ENCODE measurements around the gene VOPP1.

The VOPP1 gene

DNA sequence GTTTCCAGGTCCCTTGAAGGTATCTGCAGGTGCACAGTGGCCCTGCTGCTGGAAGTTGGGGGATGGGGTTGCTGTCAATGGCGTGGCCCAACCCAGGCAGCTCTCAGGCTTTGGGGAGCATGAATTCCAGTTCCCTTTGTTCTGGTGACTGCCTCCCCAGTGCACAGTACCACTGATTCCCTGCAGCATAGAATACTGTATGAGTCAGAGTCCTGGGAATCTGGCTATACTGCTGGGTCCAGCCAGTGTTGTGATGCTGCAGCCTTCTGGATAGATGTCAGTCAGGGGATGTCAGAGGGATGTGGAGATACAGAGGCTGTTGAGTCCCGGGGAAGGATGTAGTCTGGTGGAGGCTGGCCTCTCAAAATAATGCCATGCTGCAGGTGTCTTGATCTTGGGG, 107.9 kb downstream of the VOPP1 start:
- Histone ChIP-seq H2AFZ (ENCODE audit: low read depth, low read length, severe bottlenecking) (no peak overlapping the region), H3F3A (ENCODE audit: insufficient read depth) (no peaks in the 10 kb centered on the region), H3K27me3 (ENCODE audit: low read length) (no peaks in the 10 kb centered on the region), H3K4me2 (ENCODE audit: low read depth, low read length, poor library complexity, severe bottlenecking) (no peak overlapping the region), H3K27ac (ENCODE audit: low read depth, low read length) (no peak overlapping the region), H3K9me3 (ENCODE audit: insufficient read depth, low read length) (no peaks in the 10 kb centered on the region), H3K36me3 (ENCODE audit: low read length) (peaks cover 13% of the 10 kb centered on the region), H4K20me1 (ENCODE audit: low read depth, low read length) (no peaks in the 10 kb centered on the region), H3K9me2 (replicated peaks; ENCODE audit: insufficient read depth, low read length) (no peaks in the 10 kb centered on the region), H3K9ac (ENCODE audit: low read length) (no peak overlapping the region), H3K79me2 (ENCODE audit: insufficient read depth, low read length) (no peaks in the 10 kb centered on the region), H3K4me3 (ENCODE audit: insufficient read depth, low read length, poor library complexity, severe bottlenecking) (no peak overlapping the region)
- TF ChIP-seq, protein P1, sequence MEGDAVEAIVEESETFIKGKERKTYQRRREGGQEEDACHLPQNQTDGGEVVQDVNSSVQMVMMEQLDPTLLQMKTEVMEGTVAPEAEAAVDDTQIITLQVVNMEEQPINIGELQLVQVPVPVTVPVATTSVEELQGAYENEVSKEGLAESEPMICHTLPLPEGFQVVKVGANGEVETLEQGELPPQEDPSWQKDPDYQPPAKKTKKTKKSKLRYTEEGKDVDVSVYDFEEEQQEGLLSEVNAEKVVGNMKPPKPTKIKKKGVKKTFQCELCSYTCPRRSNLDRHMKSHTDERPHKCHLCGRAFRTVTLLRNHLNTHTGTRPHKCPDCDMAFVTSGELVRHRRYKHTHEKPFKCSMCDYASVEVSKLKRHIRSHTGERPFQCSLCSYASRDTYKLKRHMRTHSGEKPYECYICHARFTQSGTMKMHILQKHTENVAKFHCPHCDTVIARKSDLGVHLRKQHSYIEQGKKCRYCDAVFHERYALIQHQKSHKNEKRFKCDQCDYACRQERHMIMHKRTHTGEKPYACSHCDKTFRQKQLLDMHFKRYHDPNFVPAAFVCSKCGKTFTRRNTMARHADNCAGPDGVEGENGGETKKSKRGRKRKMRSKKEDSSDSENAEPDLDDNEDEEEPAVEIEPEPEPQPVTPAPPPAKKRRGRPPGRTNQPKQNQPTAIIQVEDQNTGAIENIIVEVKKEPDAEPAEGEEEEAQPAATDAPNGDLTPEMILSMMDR (IDR thresholded peaks at IDR 0.05; ENCODE audit: insufficient read depth, low read length, poor library complexity, severe bottlenecking) = no peak

DNA sequence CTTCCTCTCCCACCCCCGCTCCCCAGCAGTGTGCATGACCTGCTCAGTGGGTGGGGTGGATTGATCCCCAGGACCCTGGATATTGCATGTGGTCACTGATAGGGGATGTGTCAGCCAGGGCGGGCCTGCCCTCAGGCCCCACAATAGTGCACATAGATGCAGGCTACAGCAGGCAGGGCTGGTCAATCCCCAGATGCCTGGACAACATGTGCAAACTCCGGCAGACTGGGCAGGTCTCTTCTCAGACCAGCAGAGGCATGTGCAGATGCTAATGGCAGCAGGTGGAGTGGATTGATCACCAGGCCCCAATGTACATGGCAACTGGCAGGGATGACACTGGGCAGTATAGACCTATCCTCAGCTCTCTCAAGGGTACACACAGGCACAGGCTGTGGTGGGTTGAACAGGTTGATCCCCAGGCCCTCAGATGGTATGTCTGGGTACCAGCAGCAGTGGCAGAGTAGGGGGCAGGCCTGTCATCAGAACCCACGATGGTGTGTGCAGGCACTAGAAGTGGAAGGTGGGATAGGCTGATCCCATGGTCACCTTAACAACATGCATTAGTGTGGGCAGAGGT, 108.5 kb downstream of the VOPP1 start:
- Histone ChIP-seq H3K9me3 (ENCODE audit: insufficient read depth, low read length) (no peaks in the 10 kb centered on the region), H3K4me2 (ENCODE audit: low read depth, low read length, poor library complexity, severe bottlenecking) (no peak overlapping the region), H3F3A (ENCODE audit: insufficient read depth) (no peaks in the 10 kb centered on the region), H4K20me1 (ENCODE audit: low read depth, low read length) (no peaks in the 10 kb centered on the region), H2AFZ (ENCODE audit: low read depth, low read length, severe bottlenecking) (no peak overlapping the region), H3K27ac (ENCODE audit: low read depth, low read length) (no peak overlapping the region), H3K79me2 (ENCODE audit: insufficient read depth, low read length) (no peaks in the 10 kb centered on the region), H3K9ac (ENCODE audit: low read length) (no peak overlapping the region), H3K36me3 (ENCODE audit: low read length) (peaks cover 14% of the 10 kb centered on the region), H3K9me2 (replicated peaks; ENCODE audit: insufficient read depth, low read length) (no peaks in the 10 kb centered on the region), H3K4me3 (ENCODE audit: insufficient read depth, low read length, poor library complexity, severe bottlenecking) (no peak overlapping the region), H3K27me3 (ENCODE audit: low read length) (no peaks in the 10 kb centered on the region)
- TF ChIP-seq EZH2phosphoT487 (conservative IDR thresholded peaks at IDR 0.05; ENCODE audit: low read length) = no peak
- TF ChIP-seq, protein P1 (IDR thresholded peaks at IDR 0.05; ENCODE audit: insufficient read depth, low read length, poor library complexity, severe bottlenecking) = no peak

DNA sequence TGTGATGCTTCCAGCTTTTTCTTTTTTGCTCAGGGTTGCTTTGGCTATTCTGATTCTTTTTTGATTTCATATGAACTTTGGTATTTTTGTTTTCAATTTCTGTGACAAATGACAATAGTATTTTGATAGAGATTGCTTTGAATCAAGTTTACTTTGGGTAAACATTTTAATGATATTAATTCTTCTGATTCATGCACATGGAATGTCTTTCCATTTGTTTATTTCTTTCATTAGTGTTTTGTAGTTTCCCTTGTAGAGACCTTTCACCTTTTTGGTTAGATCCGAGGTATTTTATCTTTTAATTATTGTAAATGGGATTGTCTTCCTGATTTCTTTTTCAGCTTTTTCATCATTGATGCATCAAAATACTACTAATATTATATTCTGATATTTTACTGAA, 114.0 kb downstream of the VOPP1 start:
- Histone ChIP-seq H3K9me3 (ENCODE audit: insufficient read depth, low read length) (no peaks in the 10 kb centered on the region), H3K9me2 (replicated peaks; ENCODE audit: insufficient read depth, low read length) (no peaks in the 10 kb centered on the region), H3K36me3 (ENCODE audit: low read length) (peaks cover 9% of the 10 kb centered on the region), H3K27ac (ENCODE audit: low read depth, low read length) (no peak overlapping the region), H3K4me2 (ENCODE audit: low read depth, low read length, poor library complexity, severe bottlenecking) (no peak overlapping the region), H4K20me1 (ENCODE audit: low read depth, low read length) (no peaks in the 10 kb centered on the region), H3F3A (ENCODE audit: insufficient read depth) (no peaks in the 10 kb centered on the region), H3K9ac (ENCODE audit: low read length) (no peak overlapping the region), H3K79me2 (ENCODE audit: insufficient read depth, low read length) (no peaks in the 10 kb centered on the region), H3K27me3 (ENCODE audit: low read length) (no peaks in the 10 kb centered on the region), H3K4me3 (ENCODE audit: insufficient read depth, low read length, poor library complexity, severe bottlenecking) (no peak overlapping the region), H2AFZ (ENCODE audit: low read depth, low read length, severe bottlenecking) (no peak overlapping the region)
- TF ChIP-seq, protein P1 (IDR thresholded peaks at IDR 0.05; ENCODE audit: insufficient read depth, low read length, poor library complexity, severe bottlenecking) = no peak
- TF ChIP-seq EZH2phosphoT487 (conservative IDR thresholded peaks at IDR 0.05; ENCODE audit: low read length) = no peak
